G401 (cell line): ENCODE data around the gene RABL6. TPM values are rescaled to one million over a fixed set of nuclear protein-coding genes. Genes with fewer than 3 reads are reported as not detected.
"Not testable (repeated sequence)": the region's sequence is repeated elsewhere in the genome, so short reads cannot be mapped to it uniquely, and the experiment has no call there.

ENCODE experiments used
- DNase-seq: peaks from one replicate; pipeline ENCODE4 v3.0.0-alpha.2; 2015; ENCODE audit warnings: low spot score
- in situ Hi-C: cut with HindIII; loops from 2 replicates; pipeline ENCODE4 v1.10.0; 2016; ENCODE audit warnings: low sequenced_read_pairs, mixed read lengths
- total RNA-seq: library from RNA; depleted of rRNA; stranded (reverse); fragments of >200 nt; shearing (Covaris generic); gene quantifications from 2 replicates; pipeline ENCODE4 v1.2.3, GENCODE V29; 2014

The RABL6 gene
- total RNA-seq, 1 experiment from 2014 or later = 222 TPM

DNA sequence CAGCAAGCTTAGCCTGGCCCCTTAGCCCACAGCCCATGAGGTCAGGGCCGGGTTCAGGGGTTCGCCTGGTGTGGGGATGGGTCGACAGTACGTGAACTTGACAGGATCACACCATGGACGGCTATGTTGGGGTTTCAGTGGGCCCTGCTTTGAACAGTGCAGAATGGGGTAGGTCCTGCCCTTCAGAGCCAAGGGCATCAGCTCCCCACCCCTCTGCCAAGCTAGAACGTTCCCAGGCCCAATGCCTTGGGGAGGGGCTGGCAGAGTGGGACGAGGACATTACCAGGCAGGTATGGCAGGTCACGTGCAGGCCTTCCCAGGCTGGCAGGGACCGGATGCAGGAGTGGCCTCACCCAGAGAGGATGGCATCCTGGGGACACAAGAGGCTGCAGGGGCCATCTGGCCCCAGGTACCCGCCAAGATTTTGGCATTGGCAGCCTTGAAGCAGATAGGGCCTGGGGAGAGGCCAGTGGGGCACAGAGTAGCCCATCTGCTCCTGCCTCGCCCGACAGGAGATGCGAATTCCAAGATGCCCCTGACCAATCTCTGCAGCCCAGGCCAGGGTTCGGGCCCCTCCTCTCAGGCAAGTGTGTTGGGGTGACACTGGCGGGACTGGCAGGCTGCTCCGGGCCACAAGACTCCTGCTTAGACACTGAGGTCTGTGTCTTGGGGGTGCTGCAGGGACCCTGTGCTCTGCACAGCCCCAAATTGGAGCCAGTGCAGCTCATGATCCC lies 34.1 kb downstream of the RABL6 start:
- in situ Hi-C loops = not testable (repeated sequence)
- peak; percentile 96 for DNase-seq

DNA sequence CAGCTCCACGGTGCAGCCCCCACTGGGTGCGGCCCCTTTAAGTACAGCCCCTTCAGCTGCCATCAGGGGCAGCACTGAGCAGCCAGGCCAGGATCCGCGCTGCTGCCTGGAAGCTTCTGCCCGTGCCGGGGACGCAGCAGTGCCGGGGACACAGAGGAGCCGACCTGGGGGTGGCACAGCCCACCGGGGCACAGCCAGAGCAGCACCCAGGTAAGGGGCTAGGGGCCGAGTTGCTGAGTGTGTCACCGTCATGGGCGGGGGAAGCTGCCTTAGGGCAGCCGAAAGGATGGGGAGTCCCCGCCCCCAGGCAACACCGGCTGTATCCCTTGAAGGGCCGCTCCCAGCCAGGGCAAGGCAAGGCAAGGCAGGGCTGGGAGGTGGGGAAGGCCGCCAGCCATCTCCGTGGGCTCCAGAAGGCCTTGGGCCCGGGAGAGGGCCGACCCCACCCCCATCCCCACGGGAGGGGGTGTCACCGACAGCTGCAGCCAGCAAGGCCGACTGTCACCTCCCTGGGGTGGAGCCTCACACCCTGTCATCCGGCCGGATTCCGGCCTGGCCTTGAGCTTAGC lies 34.7 kb downstream of the RABL6 start, which contains the start of gene AJM1:
Gene AJM1 (plus strand): TSS at position 99 of the 569 bp plus-strand sequence. CDS start 1,937 bp downstream, outside the sequence.
- in situ Hi-C loops = not testable (repeated sequence)
- DNase-seq = peak; percentile 92

DNA sequence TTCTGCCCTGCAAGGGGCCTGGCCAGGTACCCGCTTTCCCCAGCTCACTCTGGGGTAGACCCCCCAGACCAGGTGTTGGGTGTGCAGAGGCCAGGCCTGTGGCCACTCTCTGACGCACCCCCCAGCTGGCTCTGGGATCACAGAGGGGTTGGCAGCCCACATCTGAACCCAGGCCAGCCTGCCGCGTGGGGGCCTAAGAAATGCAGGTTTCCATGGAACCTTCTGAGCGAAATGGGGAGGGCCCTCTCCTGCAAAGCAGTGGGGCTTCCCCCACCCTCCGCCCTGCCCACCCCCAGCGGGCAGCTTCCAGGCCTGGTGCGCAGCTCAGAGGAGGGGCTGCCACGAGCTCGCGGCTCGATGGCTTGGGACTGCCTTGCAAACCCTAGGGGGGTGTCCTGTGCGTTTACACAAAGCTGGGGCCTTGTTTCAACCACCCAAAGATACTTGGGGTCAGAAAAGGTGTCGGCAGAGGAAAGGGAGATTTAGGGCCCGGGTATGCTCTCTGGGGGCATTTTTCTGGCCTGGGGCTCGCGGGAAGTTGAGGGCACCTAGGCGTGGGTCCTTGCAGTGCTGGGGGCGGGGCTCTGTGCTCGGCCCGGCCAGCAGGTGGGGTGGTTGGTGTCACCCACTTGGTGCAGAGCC lies 35.5 kb downstream of the RABL6 start:
- in situ Hi-C loops = not testable (repeated sequence)

DNA sequence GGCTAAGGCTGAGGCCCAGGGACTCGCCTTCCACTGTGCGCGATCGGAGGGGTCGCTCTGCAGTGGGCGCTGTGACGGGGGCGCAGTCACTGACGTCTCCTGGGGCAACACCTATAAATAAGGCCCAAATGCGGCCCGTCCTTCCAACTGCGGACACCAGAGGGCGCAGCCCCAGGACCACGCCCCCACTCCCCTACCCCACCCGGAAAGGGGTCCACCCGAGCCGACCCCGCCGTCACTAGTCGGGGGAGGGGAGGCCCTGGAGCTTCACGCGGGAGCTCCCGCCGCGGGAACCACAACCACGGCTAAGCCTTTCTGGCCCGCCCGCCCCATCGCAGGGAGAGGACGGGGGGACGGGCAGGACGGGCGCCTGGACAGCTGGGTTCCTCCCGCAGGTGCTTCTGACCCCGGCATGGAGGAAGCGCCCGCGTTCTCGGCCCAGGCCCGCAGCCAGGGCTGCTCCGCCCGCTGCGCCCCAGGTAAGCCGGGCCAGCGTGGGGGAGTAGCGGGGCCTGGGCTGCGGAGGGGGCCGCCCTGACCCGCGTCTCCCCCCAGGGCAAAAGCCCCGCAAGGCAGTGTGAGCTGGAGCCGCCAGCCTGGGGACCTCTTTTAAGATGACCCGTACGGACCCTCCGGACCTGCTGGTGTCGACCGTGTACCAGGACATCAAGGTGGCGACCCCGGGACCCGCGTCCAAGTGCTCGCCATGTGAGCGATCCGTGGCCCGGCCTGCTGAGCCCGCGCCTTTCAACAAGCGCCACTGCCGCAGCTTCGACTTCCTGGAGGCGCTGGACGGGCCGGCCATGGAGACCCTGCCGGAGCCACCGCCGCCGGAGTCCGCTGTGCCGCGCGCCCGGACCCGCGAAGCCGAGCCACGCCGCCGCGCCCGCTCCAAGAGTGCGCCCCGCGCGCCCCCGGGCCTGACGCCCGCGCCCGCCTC lies 36.3 kb downstream of the RABL6 start:
- in situ Hi-C loops, DNase-seq: not testable (repeated sequence)

More for the DNA sequence above, 35.5 kb downstream of the RABL6 start:
- not testable (repeated sequence) for DNase-seq

DNA sequence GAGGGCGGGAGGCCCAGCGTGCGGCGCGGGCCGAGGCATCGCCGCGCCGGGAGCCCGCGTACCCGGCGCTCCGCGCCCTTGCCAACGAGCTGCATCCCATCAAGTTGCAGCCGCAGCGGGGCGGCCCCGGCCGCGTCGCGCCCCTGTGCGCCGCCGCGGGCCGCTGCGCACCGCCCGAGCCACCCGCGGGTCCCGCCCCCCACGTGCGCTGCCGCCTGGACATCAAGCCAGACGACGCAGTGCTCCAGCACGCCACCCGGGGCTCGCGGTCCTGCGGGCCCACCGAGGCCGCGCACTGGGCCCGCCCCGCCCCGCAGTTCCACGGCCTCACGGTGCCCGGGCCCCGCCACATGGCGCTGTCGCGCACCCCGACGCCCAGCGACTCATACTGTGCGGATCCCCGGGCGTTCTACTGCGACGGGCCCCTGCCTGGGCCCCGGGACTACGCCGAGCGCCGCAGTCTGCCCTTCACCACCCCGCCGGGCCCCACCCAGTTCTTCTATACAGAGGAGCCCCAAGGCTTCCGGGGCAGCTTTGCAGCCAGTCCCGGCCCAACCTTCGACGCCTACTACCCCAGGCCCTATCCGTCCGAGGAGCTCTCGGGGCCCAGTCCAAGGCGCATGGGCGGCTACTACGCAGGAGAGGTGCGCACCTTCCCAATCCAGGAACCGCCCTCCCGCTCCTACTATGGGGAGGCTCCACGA lies 37.2 kb downstream of the RABL6 start:
- no peak for DNase-seq
- in situ Hi-C loops = no loop called here

DNA sequence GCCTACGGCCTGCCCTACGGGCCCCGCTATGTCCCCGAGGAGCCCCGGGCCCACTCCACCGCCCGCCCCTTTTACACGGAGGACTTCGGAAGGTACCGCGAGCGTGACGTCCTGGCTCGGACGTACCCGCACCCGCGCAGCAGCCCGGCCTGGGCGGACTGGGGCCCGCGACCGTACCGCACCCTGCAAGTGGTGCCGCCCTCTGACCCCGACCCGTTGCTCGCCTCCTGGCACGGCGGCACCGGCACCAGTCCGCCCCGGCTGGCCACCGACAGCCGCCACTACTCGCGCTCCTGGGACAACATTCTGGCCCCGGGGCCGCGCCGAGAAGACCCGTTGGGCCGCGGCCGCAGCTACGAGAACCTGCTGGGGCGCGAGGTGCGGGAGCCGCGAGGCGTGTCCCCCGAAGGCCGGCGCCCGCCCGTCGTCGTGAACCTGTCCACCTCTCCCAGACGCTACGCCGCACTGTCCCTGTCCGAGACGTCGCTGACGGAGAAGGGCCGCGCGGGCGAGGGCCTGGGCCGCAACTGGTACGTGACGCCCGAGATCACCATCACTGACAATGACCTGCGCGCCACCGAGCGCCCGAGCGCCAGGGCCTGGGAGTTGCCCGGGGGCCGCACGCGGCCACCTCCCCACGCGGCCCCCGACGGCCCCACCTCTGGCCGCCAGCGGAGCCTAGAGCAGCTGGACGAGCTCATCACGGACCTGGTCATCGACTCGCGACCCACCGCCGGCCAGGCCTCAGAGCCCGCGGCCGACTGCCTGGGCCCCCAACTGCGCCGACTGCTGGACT lies 37.9 kb downstream of the RABL6 start:
- in situ Hi-C loops = no loop called here
- no peak for DNase-seq

DNA sequence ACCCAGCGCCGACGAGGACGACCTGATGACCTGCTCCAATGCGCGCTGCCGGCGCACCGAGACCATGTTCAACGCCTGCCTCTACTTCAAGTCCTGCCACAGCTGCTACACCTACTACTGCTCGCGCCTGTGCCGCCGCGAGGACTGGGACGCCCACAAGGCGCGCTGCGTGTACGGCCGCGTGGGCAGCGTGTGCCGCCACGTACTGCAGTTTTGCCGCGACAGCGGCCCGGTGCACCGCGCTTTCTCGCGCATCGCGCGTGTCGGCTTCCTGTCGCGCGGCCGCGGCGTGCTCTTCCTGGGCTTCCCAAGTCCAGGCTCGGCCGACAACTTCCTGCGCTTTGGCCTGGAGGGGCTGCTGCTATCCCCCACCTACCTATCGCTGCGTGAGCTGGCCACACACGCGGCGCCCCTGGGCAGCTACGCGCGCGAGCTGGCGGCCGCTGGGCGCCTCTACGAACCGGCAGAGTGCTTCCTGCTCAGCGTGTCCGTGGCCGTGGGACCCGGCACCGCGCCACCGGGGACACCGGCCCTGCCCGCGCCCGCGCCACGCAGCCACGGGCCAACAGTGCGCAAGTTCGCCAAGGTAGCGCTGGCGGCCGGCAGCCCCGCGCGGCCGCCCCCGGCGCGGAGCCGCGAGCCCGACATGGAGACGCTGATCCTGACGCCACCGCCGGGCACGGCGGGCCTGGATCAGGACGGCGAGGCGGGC lies 38.8 kb downstream of the RABL6 start:
- in situ Hi-C loops = no loop called here
- no peak for DNase-seq

DNA sequence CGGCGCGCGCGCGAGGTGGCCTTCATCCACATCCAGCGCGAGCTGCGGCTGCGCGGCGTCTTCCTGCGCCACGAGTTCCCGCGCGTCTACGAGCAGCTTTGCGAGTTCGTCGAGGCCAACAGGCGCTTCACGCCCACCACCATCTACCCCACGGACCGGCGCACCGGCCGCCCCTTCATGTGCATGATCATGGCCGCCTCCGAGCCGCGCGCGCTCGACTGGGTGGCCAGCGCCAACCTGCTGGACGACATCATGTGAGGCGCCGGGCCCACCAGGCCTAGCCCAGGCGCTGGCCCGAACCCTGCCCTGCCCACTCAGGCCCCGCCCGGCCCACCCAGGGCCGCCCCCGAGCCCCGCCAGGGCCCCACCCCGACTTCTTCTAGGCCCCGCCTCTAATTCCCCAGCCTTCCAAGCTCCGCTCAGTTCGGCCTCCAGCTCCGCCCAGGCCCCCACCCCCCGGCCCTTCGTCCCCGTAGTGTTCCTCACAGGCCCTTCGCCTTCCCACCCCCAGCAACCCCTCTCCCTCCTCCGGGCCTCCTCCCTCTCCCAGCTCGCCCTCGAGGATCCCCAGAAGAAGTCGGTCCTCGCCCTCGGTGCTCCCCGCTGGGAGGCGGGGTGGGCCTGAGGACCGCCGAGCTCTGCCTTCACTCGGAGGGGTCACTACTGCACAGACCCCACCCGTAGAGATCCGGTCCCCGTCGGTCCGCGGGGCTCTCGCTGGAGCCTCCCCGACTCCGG lies 39.5 kb downstream of the RABL6 start:
- in situ Hi-C loops = no loop called here
- no peak for DNase-seq

DNA sequence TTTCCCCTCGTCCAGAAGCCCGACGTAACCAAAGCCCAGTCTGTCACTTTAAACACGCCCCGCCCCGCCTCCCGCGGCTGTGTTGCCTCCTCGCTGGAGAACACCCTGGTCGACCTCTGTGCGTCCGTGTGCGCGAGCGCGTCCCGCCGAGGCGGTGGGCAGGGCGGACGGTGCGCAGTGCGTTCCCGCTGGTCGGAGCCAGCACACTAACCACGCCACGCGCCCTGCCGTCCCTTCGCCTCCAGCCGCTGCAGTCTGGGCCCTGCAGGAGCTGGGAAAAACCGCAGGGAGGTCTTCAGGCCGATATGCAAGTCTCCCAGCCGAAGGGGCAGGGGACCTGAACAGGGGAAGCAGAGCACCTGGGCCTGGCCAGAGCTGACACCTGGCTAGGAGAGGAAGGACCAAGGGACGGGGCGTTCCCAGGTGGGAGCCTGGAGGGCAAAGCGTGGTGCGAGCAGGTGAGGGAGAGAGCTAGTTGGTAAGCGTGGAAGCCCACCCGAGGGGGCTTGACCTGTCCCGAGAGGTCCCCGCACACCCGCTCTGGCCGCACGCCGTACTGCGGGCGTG lies 40.2 kb downstream of the RABL6 start:
- DNase-seq = peak; percentile 47
- in situ Hi-C loops = no loop called here

DNA sequence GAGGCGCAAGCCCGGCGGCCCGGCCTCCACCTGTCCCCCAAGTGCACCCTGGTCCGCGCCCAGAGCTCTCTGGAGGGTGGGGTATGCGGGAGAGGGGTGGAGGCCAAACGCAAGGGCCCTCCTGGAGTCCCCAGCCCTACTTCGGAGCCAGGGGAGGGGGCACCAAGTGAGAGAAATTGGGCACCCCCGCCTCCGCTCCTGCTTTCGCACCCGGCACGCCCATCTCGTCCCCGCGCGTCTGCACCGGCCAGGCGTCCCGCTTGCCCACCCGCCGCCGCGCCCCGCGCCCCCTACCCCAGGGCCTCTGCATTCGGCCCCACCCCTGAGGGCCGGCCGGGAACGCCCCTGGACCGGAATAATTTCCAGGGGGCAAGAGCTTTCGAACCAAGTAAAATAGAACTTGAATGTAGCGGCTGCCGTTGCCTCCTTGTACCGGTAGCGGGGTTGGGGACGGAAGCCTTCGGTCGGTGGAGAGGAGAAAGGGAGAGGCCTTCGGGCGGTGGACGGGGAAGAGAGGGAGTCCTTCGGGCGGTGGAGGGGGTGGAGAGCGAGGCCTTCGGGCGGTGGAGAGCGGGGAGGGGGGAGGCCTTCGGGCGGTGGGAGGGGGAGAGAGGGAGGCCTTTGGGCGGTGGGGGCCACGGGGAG lies 40.8 kb downstream of the RABL6 start:
- DNase-seq = no peak
- in situ Hi-C loops = no loop called here

DNA sequence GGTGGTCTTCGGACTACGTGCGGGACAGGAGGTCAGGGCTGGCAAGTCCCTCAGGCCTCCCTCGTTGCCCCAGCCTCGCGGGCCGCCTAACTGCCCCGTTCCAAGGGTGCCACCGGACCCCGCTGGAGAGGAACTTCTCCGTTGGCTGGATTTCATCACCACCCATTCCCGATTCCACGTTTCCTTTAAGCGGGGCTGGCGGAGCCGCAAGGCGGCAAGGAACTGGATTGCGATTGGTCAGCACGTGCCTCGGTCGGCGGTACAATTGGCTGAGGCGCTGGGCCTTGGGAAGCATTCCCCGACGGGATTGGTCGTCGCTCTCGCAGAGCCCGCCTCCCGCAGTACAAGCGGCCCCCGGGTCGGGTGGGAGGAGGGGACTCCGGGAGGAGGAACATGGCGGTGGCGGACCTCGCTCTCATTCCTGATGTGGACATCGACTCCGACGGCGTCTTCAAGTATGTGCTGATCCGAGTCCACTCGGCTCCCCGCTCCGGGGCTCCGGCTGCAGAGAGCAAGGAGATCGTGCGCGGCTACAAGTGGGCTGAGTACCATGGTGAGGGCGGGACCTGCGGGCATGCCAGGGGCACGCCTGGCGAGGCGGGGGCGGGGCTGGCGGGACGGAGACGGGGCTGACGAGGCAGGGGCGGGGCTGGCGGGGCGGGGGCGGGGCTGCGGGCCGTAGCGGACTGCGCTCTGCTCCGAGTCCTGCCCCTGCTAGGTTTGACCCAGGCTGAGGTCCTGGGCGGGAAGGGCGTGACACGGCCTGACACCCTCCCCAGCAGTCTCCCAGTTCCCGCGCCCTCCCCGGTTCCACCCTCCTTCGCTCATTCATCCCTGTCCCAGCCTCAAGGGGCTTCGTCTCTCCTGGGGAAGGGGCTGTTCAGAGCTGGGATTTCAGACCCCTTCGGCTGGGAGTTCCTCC lies 41.6 kb downstream of the RABL6 start, which contains the start of gene PHPT1:
Gene PHPT1 (plus strand): TSS at position 372 of the 922 bp plus-strand sequence. CDS start 22 bp downstream, at position 394.
- DNase-seq = peak; percentile 99
- in situ Hi-C loops = no loop called here

DNA sequence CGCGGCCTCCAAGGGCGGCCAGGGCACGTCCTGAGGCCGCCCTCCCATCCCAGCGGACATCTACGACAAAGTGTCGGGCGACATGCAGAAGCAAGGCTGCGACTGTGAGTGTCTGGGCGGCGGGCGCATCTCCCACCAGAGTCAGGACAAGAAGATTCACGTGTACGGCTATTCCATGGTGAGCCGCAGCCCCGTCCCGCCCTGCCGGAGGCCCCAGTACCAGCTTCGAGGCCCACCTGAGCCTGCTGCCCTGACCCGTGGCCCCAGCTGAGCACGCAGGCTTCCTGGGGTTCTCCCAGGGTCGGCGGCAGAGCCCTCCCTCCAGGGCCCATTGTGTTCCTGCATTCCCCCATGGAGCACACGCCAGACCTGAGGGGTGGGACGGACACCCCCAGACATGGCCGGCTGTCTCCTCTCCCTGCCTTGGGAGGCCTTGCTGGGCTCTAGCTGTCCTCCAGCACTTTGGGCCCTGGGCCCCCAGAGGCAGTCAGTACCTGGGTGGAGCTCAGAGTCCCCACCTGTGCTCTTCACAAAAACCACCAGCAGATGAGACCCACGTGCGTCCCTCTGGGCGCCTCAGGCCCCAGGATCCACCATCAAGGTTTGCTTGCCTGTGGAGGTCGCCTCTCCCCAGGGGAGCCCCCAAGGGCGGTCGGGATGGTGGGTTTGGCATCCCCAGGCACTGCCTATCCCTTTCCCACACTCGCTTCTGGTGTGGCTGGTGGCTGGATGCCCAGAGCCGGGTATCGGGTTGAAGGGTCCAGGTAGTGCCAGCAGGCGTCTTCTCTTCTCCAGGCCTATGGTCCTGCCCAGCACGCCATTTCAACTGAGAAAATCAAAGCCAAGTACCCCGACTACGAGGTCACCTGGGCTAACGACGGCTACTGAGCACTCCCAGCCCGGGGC lies 42.5 kb downstream of the RABL6 start:
- in situ Hi-C loops = no loop called here
- DNase-seq = no peak

DNA sequence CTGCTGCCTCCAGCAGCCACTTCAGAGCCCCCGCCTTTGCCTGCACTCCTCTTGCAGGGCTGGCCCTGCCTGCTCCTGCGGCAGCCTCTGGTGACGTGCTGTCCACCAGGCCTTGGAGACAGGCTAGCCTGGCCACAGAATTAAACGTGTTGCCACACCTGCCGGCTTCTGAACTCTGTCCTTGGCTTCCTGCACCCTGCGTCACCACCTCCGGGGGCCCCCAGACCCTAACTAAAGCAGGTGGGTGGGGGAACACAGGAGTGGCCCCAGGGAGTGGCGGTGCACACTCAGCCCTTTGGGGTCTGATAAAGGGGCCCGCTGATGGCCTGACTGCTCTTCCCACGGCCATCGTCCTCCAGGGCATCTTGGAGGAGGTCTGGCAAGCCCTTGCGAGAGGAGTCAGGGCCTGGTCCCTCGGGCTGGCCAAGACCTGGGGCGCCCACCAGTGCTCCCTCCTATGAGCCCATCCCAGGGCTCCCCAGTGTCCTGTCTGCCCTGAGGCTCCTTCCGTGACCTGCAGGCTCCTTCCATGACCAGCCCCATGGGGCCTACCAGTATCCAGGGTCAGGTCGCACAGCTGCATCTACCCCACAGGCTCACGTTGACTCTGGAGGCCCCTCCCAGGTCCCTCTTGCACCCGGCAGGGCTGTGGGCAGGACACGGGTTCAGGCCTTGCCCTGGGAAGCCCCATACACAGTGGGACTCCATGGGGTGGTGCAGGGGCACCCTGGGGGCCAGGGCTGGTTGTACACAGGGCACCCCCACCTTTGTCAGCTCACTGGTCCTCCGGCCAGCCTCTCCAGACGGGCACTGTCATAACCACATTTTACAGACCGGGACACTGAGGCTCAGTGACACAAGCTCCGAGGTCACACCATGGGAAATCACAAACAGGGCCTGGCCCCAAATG lies 43.4 kb downstream of the RABL6 start:
- in situ Hi-C loops = no loop called here
- no peak for DNase-seq
